KMS-11 (cell line): ENCODE data around the gene CBR1.

Source experiments
- H2AFZ ChIP-seq: fragments of 200-600 bp; sonication (generic); 2 replicates; pipeline ENCODE4 v1.6.1; 2016; ENCODE audit warnings: antibody characterized with exemption, mixed run types, low read depth
- H3K27ac ChIP-seq: fragments of 200-600 bp; sonication (generic); 2 replicates; pipeline ENCODE4 v1.6.1; 2016; ENCODE audit warnings: mild to moderate bottlenecking, mixed run types
- H3K27me3 ChIP-seq: fragments of 200-600 bp; sonication (generic); 2 replicates; pipeline ENCODE4 v1.6.1; 2017; ENCODE audit warnings: mild to moderate bottlenecking, low read depth, mixed run types, moderate library complexity; ENCODE audit not compliant: insufficient read depth
- H3K36me3 ChIP-seq: fragments of 200-600 bp; sonication (generic); 2 replicates; pipeline ENCODE4 v1.6.1; 2017; ENCODE audit warnings: mild to moderate bottlenecking, mixed run types; ENCODE audit not compliant: insufficient read depth
- H3K4me1 ChIP-seq: fragments of 200-600 bp; sonication (generic); 2 replicates; pipeline ENCODE4 v1.6.1; 2016; ENCODE audit warnings: mild to moderate bottlenecking, low read depth, mixed run types; ENCODE audit not compliant: poor library complexity, severe bottlenecking
- H3K4me2 ChIP-seq: fragments of 200-600 bp; sonication (generic); 2 replicates; pipeline ENCODE4 v1.7.0; 2016; ENCODE audit warnings: mild to moderate bottlenecking, mixed run types
- H3K4me3 ChIP-seq: fragments of 200-600 bp; sonication (generic); IDR thresholded peaks from 2 replicates; pipeline ENCODE4 v1.6.1; 2017; ENCODE audit warnings: low read depth, low read length, mixed read lengths; ENCODE audit not compliant: insufficient read depth
- H3K79me2 ChIP-seq: fragments of 200-600 bp; sonication (generic); 2 replicates; pipeline ENCODE4 v1.6.1; 2016; ENCODE audit warnings: low read depth, mixed run types; ENCODE audit not compliant: insufficient read depth
- H3K9ac ChIP-seq: fragments of 200-600 bp; sonication (generic); 2 replicates; pipeline ENCODE4 v1.6.1; 2016; ENCODE audit warnings: mild to moderate bottlenecking, mixed run types
- H4K20me1 ChIP-seq: fragments of 200-600 bp; sonication (generic); 2 replicates; pipeline ENCODE4 v1.6.1; 2016; ENCODE audit warnings: mild to moderate bottlenecking, mixed run types; ENCODE audit not compliant: insufficient read depth
- TF ChIP-seq, protein P1 (sequence below): fragments of 200-600 bp; sonication (generic); conservative IDR thresholded peaks from 2 replicates; pipeline ENCODE4 v1.6.1; 2017; ENCODE audit warnings: low read depth, mild to moderate bottlenecking, antibody characterized with exemption, low read length, moderate library complexity, mixed read lengths

The CBR1 gene

GRCh38 chr21:36044056-36044455 is 25.8 kb upstream of the CBR1 start:
- 0 out of 2 replicates have a peak, but pooled peaks cover 13% of the 10 kb centered on the region for H3K36me3 ChIP-seq
- no peak overlapping the region for H3K27ac ChIP-seq
- H4K20me1 ChIP-seq, result no peaks in the 10 kb centered on the region
- no peak overlapping the region for H3K9ac ChIP-seq
- TF ChIP-seq, protein P1, sequence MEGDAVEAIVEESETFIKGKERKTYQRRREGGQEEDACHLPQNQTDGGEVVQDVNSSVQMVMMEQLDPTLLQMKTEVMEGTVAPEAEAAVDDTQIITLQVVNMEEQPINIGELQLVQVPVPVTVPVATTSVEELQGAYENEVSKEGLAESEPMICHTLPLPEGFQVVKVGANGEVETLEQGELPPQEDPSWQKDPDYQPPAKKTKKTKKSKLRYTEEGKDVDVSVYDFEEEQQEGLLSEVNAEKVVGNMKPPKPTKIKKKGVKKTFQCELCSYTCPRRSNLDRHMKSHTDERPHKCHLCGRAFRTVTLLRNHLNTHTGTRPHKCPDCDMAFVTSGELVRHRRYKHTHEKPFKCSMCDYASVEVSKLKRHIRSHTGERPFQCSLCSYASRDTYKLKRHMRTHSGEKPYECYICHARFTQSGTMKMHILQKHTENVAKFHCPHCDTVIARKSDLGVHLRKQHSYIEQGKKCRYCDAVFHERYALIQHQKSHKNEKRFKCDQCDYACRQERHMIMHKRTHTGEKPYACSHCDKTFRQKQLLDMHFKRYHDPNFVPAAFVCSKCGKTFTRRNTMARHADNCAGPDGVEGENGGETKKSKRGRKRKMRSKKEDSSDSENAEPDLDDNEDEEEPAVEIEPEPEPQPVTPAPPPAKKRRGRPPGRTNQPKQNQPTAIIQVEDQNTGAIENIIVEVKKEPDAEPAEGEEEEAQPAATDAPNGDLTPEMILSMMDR, result no peak
- no peak overlapping the region for H3K4me3 ChIP-seq
- H3K79me2 ChIP-seq, result no peaks in the 10 kb centered on the region
- no peak overlapping the region for H3K4me2 ChIP-seq
- no peak overlapping the region for H2AFZ ChIP-seq
- H3K27me3 ChIP-seq, result no peaks in the 10 kb centered on the region
- no peaks in the 10 kb centered on the region for H3K4me1 ChIP-seq

DNA sequence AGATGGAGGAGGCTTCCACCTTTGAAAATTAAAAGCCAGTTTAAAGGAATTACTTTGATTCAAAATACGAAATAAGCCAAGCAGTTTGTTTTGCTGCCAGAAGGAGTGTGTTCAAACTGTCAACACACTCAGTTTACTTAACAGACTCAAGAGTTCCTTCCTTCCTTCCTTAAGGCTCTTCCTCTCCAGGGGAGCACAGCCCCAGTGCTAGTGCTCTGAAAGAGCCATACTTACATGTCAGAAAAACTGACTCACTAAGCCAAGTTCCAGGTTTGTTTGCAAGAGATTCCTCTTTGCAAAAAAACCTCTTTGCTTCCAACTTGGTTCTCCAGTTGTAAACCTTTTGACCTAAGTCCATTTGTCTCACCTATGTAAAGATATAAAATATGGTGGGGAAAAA is 23.8 kb upstream of the CBR1 start:
- H3K36me3 ChIP-seq, result 0 out of 2 replicates have a peak, but pooled peaks cover 13% of the 10 kb centered on the region

DNA sequence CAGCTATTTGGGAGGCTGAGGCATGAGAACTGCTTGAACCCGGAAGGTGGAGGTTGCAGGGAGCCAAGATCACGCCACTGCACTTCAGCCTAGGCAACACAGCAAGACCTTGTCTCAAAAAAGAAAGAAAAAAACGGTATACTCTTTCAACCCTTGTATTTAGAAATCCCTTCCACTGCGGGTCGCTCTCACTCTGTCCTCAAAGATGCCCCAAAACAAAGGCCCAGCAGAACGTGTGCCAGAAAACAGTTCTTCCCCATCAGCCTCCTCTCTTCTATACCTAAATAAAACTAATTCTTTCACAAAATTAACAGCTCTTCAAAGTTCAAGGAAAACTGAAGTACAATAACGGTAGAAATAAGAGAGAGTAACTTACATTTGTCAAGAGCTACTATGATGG is 22.7 kb upstream of the CBR1 start:
- no peak overlapping the region for H2AFZ ChIP-seq
- no peaks in the 10 kb centered on the region for H3K79me2 ChIP-seq
- no peaks in the 10 kb centered on the region for H3K27me3 ChIP-seq
- H3K36me3 ChIP-seq, result 0 out of 2 replicates have a peak, but pooled peaks cover 10% of the 10 kb centered on the region
- H4K20me1 ChIP-seq, result no peaks in the 10 kb centered on the region
- no peaks in the 10 kb centered on the region for H3K4me1 ChIP-seq
- no peak overlapping the region for H3K9ac ChIP-seq
- no peak overlapping the region for H3K27ac ChIP-seq
- TF ChIP-seq, protein P1, result no peak
- H3K4me2 ChIP-seq, result no peak overlapping the region
- no peak overlapping the region for H3K4me3 ChIP-seq

More for the DNA sequence above, 23.8 kb upstream of the CBR1 start:
- H3K4me2 ChIP-seq, result no peak overlapping the region
- no peaks in the 10 kb centered on the region for H3K4me1 ChIP-seq
- H4K20me1 ChIP-seq, result no peaks in the 10 kb centered on the region
- H3K9ac ChIP-seq, result no peak overlapping the region
- no peaks in the 10 kb centered on the region for H3K27me3 ChIP-seq
- no peak overlapping the region for H3K27ac ChIP-seq
- TF ChIP-seq, protein P1, result no peak
- no peak overlapping the region for H3K4me3 ChIP-seq
- H3K79me2 ChIP-seq, result no peaks in the 10 kb centered on the region
- H2AFZ ChIP-seq, result no peak overlapping the region

DNA sequence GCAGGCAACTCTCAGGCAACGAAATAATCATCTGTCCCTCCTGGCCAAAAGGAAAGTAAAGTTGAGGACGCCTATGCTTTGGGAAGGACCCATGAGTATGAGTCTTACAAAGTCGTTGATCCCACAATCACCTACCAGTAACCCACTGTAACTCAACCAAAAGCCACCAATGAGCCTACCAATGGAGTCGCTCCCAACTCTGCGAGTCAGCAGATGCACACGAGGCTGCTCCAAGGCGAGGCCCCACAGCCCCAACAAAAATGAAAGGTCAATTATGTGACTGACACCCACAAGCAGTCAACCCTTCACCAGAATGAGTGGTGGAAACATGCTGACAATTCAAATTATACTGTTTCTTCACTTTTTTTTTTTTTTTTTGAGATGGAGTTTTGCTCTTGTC is 21.5 kb upstream of the CBR1 start:
- no peak overlapping the region for H3K4me2 ChIP-seq
- no peaks in the 10 kb centered on the region for H3K79me2 ChIP-seq
- H2AFZ ChIP-seq, result no peak overlapping the region
- 0 out of 2 replicates have a peak, but pooled peaks cover 14% of the 10 kb centered on the region for H3K36me3 ChIP-seq
- H4K20me1 ChIP-seq, result no peaks in the 10 kb centered on the region
- no peak overlapping the region for H3K9ac ChIP-seq
- H3K4me3 ChIP-seq, result no peak overlapping the region
- no peak overlapping the region for H3K27ac ChIP-seq
- no peaks in the 10 kb centered on the region for H3K27me3 ChIP-seq
- TF ChIP-seq, protein P1, result no peak
- no peaks in the 10 kb centered on the region for H3K4me1 ChIP-seq
